Ovary (tissue), 3 donors: ENCODE results near the gene PTER.

Experiments used
- POLR2A ChIP-seq: fragments of 450-650 bp; IDR thresholded peaks from one replicate; pipeline ENCODE4 v1.6.1; 2017; ENCODE audit warnings: antibody characterized with exemption, mild to moderate bottlenecking, moderate library complexity
- TF ChIP-seq, protein P1 (sequence below), 3 donors: fragments of 450-650 bp in 2 of 3; fragments of 200-600 bp in 1 of 3; IDR thresholded peaks; one replicate each; pipeline versions ENCODE4 v1.5.1 to v1.8.0; 2016 to 2022; ENCODE audit warnings: antibody characterized with exemption in 3 of 3, mild to moderate bottlenecking in 1 of 3
- donor health status: DM: no; HTN: no; CAD: no.

DNA sequence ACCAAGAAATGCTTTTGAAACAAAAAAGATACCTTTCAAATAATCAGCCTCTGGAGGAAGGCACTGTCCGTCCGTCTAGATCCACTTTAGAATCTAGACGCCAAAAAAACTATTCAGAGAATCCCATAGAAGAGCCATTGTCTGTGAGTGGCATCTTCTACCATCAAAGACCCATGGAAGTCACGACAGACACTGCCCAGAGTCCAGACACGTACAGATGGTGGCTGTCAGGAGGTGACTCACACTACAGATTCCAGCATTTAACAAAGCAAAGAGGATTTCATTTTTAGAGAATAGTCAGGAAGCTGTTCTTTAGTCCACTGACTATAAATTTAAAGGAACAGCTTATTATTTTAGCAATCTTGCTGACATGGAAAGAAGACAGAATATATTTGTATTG, 73.2 kb downstream of the PTER start:
- TF ChIP-seq POLR2A = no peak
- TF ChIP-seq, protein P1, sequence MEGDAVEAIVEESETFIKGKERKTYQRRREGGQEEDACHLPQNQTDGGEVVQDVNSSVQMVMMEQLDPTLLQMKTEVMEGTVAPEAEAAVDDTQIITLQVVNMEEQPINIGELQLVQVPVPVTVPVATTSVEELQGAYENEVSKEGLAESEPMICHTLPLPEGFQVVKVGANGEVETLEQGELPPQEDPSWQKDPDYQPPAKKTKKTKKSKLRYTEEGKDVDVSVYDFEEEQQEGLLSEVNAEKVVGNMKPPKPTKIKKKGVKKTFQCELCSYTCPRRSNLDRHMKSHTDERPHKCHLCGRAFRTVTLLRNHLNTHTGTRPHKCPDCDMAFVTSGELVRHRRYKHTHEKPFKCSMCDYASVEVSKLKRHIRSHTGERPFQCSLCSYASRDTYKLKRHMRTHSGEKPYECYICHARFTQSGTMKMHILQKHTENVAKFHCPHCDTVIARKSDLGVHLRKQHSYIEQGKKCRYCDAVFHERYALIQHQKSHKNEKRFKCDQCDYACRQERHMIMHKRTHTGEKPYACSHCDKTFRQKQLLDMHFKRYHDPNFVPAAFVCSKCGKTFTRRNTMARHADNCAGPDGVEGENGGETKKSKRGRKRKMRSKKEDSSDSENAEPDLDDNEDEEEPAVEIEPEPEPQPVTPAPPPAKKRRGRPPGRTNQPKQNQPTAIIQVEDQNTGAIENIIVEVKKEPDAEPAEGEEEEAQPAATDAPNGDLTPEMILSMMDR (IDR thresholded peaks at IDR 0.05) = no peak
